ENCODE measurements around the gene PMVK.

- TF ChIP-seq REST (IDR thresholded peaks at IDR 0.05; ENCODE audit: low read depth): no peak
- TF ChIP-seq POLR2AphosphoS5 (IDR thresholded peaks at IDR 0.05; ENCODE audit: low read depth, low read length): no peak
- TF ChIP-seq EZH2phosphoT487 (IDR thresholded peaks at IDR 0.05; ENCODE audit: borderline replicate concordance): no peak
- TF ChIP-seq CTCF (IDR thresholded peaks at IDR 0.05 in 2 of 3, conservative IDR thresholded peaks at IDR 0.05 in 1 of 3; ENCODE audit: borderline replicate concordance in 1 of 3, insufficient read depth in 1 of 3, low read depth in 2 of 3, low read length in 2 of 3): no peak
- no peak for TF ChIP-seq ATF3 (IDR thresholded peaks at IDR 0.05)
- TF ChIP-seq CEBPB (IDR thresholded peaks at IDR 0.05; ENCODE audit: low read depth): no peak
- no peak for TF ChIP-seq POLR2A (IDR thresholded peaks at IDR 0.05; ENCODE audit: borderline replicate concordance, extremely low read depth, insufficient read depth, insufficient read length)
- TF ChIP-seq ZBTB33 (IDR thresholded peaks at IDR 0.05; ENCODE audit: extremely low read depth, insufficient replicate concordance, low read length): no peak
- no peak for TF ChIP-seq SIN3A (IDR thresholded peaks at IDR 0.05; ENCODE audit: low read depth)
Observed at GRCh38 chr1:154964359-154964758, 27.8 kb upstream of the PMVK start.

Data from HCT116 (cell line).